ENCODE results near the gene PTPRT.

DNA sequence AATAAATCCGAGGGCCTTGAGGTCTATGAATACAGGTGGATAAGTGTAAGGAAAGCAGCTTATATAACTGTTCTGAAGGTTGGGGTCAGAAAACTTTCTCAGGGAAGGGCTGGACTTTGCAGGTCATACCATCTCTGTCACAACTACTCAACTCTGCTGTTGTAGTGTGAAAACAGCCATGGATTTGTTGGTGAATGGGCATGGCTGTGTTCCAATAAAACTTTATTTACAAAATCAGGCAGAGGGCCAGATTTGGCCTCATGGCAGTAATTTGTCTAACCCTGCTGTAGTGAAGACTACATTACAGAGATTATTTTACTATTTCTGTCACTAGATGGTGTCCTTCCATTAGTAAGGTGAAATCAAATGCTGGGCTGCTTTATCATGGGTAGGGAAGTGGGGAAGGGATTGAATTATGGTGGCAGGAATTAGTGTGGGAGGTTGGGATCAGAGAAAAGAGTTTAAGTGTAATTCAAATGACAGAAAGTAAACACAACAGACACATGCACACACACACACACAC is 1161.9 kb downstream of the PTPRT start:
- TF ChIP-seq TEAD4 (IDR thresholded peaks at IDR 0.05) (no peak), CREB1 (IDR thresholded peaks at IDR 0.05; ENCODE audit: low read depth) (no peak), EP300 (IDR thresholded peaks at IDR 0.05; ENCODE audit: borderline replicate concordance) (no peak), EGR1 (IDR thresholded peaks at IDR 0.05) (no peak), FOXM1 (IDR thresholded peaks at IDR 0.05; ENCODE audit: borderline replicate concordance, low read depth) (no peak), TAF1 (IDR thresholded peaks at IDR 0.05; ENCODE audit: low read depth) (no peak), YY1 (IDR thresholded peaks at IDR 0.05; ENCODE audit: low read depth) (no peak), CEBPB (IDR thresholded peaks at IDR 0.05) (no peak)
- TF ChIP-seq, protein P1, sequence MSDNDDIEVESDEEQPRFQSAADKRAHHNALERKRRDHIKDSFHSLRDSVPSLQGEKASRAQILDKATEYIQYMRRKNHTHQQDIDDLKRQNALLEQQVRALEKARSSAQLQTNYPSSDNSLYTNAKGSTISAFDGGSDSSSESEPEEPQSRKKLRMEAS (IDR thresholded peaks at IDR 0.05), result no peak

Data from Ishikawa (cell line).